Osteocyte (in vitro differentiated cells): Measurements from ENCODE around the gene ATAD2B. TPM values are rescaled to one million over a fixed set of nuclear protein-coding genes. Genes with fewer than 3 reads are reported as not detected.
A peak's percentile ranks its signal among the peaks of the same experiment; 100 is the strongest.

Experiments
- DNase-seq: peaks from one replicate; pipeline ENCODE4 v3.0.0; 2021; ENCODE audit warnings: mixed read lengths; ENCODE audit not compliant: unreplicated experiment; ENCODE audit errors: extremely low spot score
- H3K27ac Mint-ChIP-seq: one replicate; pipeline ENCODE4 v1.8.0; 2021; ENCODE audit warnings: mild to moderate bottlenecking, mixed read lengths; ENCODE audit not compliant: unreplicated experiment
- H3K27me3 Mint-ChIP-seq: one replicate; pipeline ENCODE4 v1.8.0; 2021; ENCODE audit warnings: mixed read lengths; ENCODE audit not compliant: unreplicated experiment
- H3K36me3 Mint-ChIP-seq: one replicate; pipeline ENCODE4 v1.8.0; 2021; ENCODE audit warnings: mixed read lengths; ENCODE audit not compliant: unreplicated experiment
- H3K4me1 Mint-ChIP-seq: one replicate; pipeline ENCODE4 v1.8.0; 2021; ENCODE audit warnings: mixed read lengths; ENCODE audit not compliant: unreplicated experiment
- H3K4me3 Mint-ChIP-seq: one replicate; pipeline ENCODE4 v1.8.0; 2021; ENCODE audit warnings: mild to moderate bottlenecking, moderate library complexity, mixed read lengths; ENCODE audit not compliant: unreplicated experiment
- H3K9me3 Mint-ChIP-seq: one replicate; pipeline ENCODE4 v1.8.0; 2021; ENCODE audit warnings: mixed read lengths; ENCODE audit not compliant: unreplicated experiment
- total RNA-seq: library from RNA; stranded (reverse); gene quantifications from 2 replicates; pipeline ENCODE4 v1.2.1, GENCODE V29; 2021
- TF ChIP-seq, protein P1 (sequence below): fragments of 200-600 bp; sonication (generic); IDR thresholded peaks from 2 replicates; pipeline ENCODE4 v1.5.0; 2021; ENCODE audit warnings: antibody characterized with exemption, mild to moderate bottlenecking, moderate library complexity

ATAD2B gene
- total RNA-seq, 1 donor from 2014 or later = 27.3 TPM

- Mint-ChIP-seq H3K27ac (no peak overlapping the region), H3K4me3 (no peak overlapping the region), H3K27me3 (no peaks in the 10 kb centered on the region), H3K9me3 (no peaks in the 10 kb centered on the region), H3K36me3 (peaks cover 6% of the 10 kb centered on the region), H3K4me1 (peaks cover 22% of the 10 kb centered on the region)
- TF ChIP-seq, protein P1, sequence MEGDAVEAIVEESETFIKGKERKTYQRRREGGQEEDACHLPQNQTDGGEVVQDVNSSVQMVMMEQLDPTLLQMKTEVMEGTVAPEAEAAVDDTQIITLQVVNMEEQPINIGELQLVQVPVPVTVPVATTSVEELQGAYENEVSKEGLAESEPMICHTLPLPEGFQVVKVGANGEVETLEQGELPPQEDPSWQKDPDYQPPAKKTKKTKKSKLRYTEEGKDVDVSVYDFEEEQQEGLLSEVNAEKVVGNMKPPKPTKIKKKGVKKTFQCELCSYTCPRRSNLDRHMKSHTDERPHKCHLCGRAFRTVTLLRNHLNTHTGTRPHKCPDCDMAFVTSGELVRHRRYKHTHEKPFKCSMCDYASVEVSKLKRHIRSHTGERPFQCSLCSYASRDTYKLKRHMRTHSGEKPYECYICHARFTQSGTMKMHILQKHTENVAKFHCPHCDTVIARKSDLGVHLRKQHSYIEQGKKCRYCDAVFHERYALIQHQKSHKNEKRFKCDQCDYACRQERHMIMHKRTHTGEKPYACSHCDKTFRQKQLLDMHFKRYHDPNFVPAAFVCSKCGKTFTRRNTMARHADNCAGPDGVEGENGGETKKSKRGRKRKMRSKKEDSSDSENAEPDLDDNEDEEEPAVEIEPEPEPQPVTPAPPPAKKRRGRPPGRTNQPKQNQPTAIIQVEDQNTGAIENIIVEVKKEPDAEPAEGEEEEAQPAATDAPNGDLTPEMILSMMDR = no peak
- DNase-seq = no peak
These were observed 100.2 kb downstream of the ATAD2B start for GRCh38 chr2:23826771-23827170.

GRCh38 chr2:23826040-23826439 is 100.9 kb downstream of the ATAD2B start:
- Mint-ChIP-seq H3K27ac (no peak overlapping the region), H3K4me3 (no peak overlapping the region), H3K27me3 (no peaks in the 10 kb centered on the region), H3K4me1 (peaks cover 22% of the 10 kb centered on the region), H3K36me3 (peaks cover 7% of the 10 kb centered on the region), H3K9me3 (no peaks in the 10 kb centered on the region)
- TF ChIP-seq, protein P1 = no peak
- DNase-seq = no peak

DNA sequence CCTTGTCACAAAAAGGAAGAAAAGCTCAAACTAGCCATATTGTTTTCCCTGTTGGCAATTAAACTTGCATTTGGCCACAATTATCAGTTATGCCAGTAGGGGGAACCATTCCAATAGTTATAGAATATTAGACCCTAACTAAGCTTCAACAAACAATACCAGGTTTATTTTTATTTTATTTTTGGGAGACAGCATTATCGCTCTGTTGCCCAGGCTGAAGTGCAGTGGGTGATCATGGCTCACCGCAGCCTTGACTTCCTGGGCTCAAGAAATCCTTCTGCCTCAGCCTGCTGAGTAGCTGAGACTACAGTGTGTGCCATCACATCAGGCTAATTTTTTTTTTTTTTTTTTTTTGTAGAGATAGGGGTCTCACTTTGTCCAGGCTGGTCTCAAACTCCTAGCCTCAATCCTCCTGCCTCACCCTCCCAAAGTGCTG is 102.1 kb downstream of the ATAD2B start:
- DNase-seq = no peak
- peaks cover 18% of the 10 kb centered on the region for H3K4me1 Mint-ChIP-seq
- TF ChIP-seq, protein P1 = peak; percentile 75
- H3K36me3 Mint-ChIP-seq = peaks cover 8% of the 10 kb centered on the region
- H3K27ac Mint-ChIP-seq = no peak overlapping the region
- H3K27me3 Mint-ChIP-seq = no peaks in the 10 kb centered on the region
- H3K9me3 Mint-ChIP-seq = no peaks in the 10 kb centered on the region
- no peak overlapping the region for H3K4me3 Mint-ChIP-seq

- Mint-ChIP-seq H3K36me3 (peaks cover 9% of the 10 kb centered on the region), H3K27me3 (no peaks in the 10 kb centered on the region), H3K27ac (no peak overlapping the region), H3K4me1 (peaks cover 15% of the 10 kb centered on the region), H3K9me3 (no peaks in the 10 kb centered on the region), H3K4me3 (no peak overlapping the region)
- no peak for DNase-seq
- TF ChIP-seq, protein P1 = no peak
These were observed 103.1 kb downstream of the ATAD2B start for GRCh38 chr2:23823863-23824262.

DNA sequence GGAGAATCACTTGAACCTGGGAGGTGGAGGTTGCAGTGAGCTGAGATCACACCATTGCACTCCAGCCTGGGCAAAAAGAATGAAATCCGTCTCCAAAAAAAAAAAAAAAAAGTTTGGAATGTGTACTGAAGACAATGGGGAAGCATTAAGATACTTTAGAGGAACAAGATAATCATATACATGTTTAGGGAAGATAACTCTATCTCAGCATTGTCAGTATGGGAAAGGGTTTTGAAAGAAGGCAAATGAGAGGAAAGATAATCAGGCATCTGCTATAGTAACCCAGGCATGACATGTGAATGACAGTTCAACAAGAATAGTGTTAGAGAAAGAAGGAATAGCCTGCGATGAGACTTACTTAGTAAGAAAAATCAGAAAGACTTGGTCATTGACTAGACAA is 112.0 kb downstream of the ATAD2B start:
- TF ChIP-seq, protein P1 = no peak
- peaks cover 14% of the 10 kb centered on the region for H3K36me3 Mint-ChIP-seq
- H3K27ac Mint-ChIP-seq = no peak overlapping the region
- no peaks in the 10 kb centered on the region for H3K9me3 Mint-ChIP-seq
- H3K27me3 Mint-ChIP-seq = no peaks in the 10 kb centered on the region
- H3K4me3 Mint-ChIP-seq = no peak overlapping the region
- no peak for DNase-seq
- H3K4me1 Mint-ChIP-seq = no peaks in the 10 kb centered on the region
